AG08395 (cell line): Measurements from ENCODE around the gene MBTPS1.

Experiments
- DNase-seq: peaks from one replicate; pipeline ENCODE4 v3.0.0; 2012; ENCODE audit warnings: mixed read lengths, low spot score

Gene MBTPS1

GRCh38 chr16:84004442-84004841 is 112.3 kb downstream of the MBTPS1 start:
- DNase-seq = no peak
